Esophagus muscularis mucosa (tissue), 4 donors: ENCODE measurements around the gene DGKD. TPM values are rescaled to one million over a fixed set of nuclear protein-coding genes. Genes with fewer than 3 reads are reported as not detected.

Experiments
- DNase-seq: peaks from one replicate; pipeline ENCODE4 v3.0.0-alpha.2; 2017; ENCODE audit errors: extremely low spot score
- H3K27ac ChIP-seq, 4 donors: fragments of 200-600 bp; sonication (generic); replicated peaks in 1 of 4; 1 replicate in 3 of 4; 2 replicates in 1 of 4; pipeline ENCODE4 v1.5.1; 2016 to 2019; ENCODE audit warnings: mild to moderate bottlenecking in 1 of 4
- H3K27me3 ChIP-seq, 4 donors: fragments of 200-600 bp; sonication (generic); one replicate each; pipeline versions ENCODE4 v1.5.1 to v1.6.0; 2016 to 2019
- H3K36me3 ChIP-seq, 4 donors: fragments of 200-600 bp; sonication (generic); one replicate each; pipeline ENCODE4 v1.5.1; 2016 to 2019
- H3K4me1 ChIP-seq, 4 donors: fragments of 200-600 bp; sonication (generic); one replicate each; pipeline ENCODE4 v1.5.1; 2016 to 2019
- H3K4me3 ChIP-seq, 4 donors: fragments of 200-600 bp; sonication (generic); 1 replicate in 2 of 4; 2 replicates in 2 of 4; pipeline ENCODE4 v1.5.1; 2016 to 2019; ENCODE audit warnings: mild to moderate bottlenecking in 4 of 4, moderate library complexity in 1 of 4
- H3K9me3 ChIP-seq, 4 donors: fragments of 200-600 bp; sonication (generic); 1 replicate in 3 of 4; 2 replicates in 1 of 4; pipeline ENCODE4 v1.5.1; 2016 to 2019
- CTCF ChIP-seq, 3 experiments: fragments of 200-600 bp in 2 of 3; fragments of 450-650 bp in 1 of 3; sonication (generic) in 2 of 3; IDR thresholded peaks; one replicate each; pipeline ENCODE4 v1.5.1; 2017 to 2019; ENCODE audit warnings: antibody characterized with exemption in 3 of 3, mild to moderate bottlenecking in 2 of 3, moderate library complexity in 1 of 3
- EP300 ChIP-seq: sonication (generic); formaldehyde crosslinking; IDR thresholded peaks from one replicate; pipeline ENCODE4 v1.6.1; 2017; ENCODE audit warnings: antibody characterized with exemption
- POLR2A ChIP-seq: fragments of 450-650 bp; IDR thresholded peaks from one replicate; pipeline ENCODE4 v1.6.1; 2017; ENCODE audit warnings: antibody characterized with exemption, moderate library complexity, mild to moderate bottlenecking, low read depth
- POLR2AphosphoS5 ChIP-seq, 2 donors: sonication (generic); formaldehyde crosslinking; IDR thresholded peaks; one replicate each; pipeline ENCODE4 v1.6.1; 2017; ENCODE audit warnings: antibody characterized with exemption in 2 of 2
- WGBS: methylation state at CpG from one replicate; pipeline ENCODE4 v1.1.5; 2018; 5-methylcytosine and 5-hydroxymethylcytosine counted together
- intact Hi-C: fragments of 100-400 bp; cut with DNase I; formaldehyde crosslinking; loops from one replicate; pipeline ENCODE4 v1.15.1; 2023
- total RNA-seq, 4 donors: library from RNA; depleted of rRNA; stranded (reverse); fragments of >200 nt; gene quantifications; one replicate each; pipeline versions ENCODE4 v1.1.0 to v1.2.1, GENCODE V29; 2016

The DGKD gene
- total RNA-seq, 4 donors from 2014 or later: 11.6 to 16.1 (median 13.3) TPM

- intact Hi-C loops: no loop called here
- Histone ChIP-seq H3K36me3 (peaks cover 8 to 73% (median 63%) of the 10 kb centered on the region in 4 donors), H3K27ac (no peak overlapping the region), H3K27me3 (no peaks in the 10 kb centered on the region), H3K4me3 (no peak overlapping the region), H3K9me3 (no peaks in the 10 kb centered on the region), H3K4me1 (peaks cover 0 to 18% (median 0%) of the 10 kb centered on the region in 4 donors)
- 90% methylated on average over 9 of the region's 17 CpGs for WGBS
- TF ChIP-seq POLR2A (no peak), POLR2AphosphoS5 (IDR thresholded peaks at IDR 0.05) (no peak), CTCF (IDR thresholded peaks at IDR 0.05) (no peak), EP300 (no peak)
- no peak for DNase-seq
These were observed 82.6 kb downstream of the DGKD start for GRCh38 chr2:233436691-233437438.

GRCh38 chr2:233437439-233437955, 83.2 kb downstream of the DGKD start:
- H3K9me3 ChIP-seq: no peaks in the 10 kb centered on the region
- H3K4me1 ChIP-seq: peaks cover 0 to 18% (median 0%) of the 10 kb centered on the region in 4 donors
- no peak overlapping the region for H3K4me3 ChIP-seq
- no peak for DNase-seq
- 92% methylated on average over 14 of the region's 14 CpGs for WGBS
- peaks cover 8 to 77% (median 69%) of the 10 kb centered on the region in 4 donors for H3K36me3 ChIP-seq
- H3K27me3 ChIP-seq: no peaks in the 10 kb centered on the region
- intact Hi-C loops: no loop called here
- TF ChIP-seq CTCF (IDR thresholded peaks at IDR 0.05): no peak
- no peak for TF ChIP-seq POLR2AphosphoS5 (IDR thresholded peaks at IDR 0.05)
- TF ChIP-seq EP300: no peak
- TF ChIP-seq POLR2A: no peak
- H3K27ac ChIP-seq: no peak overlapping the region

- TF ChIP-seq CTCF (IDR thresholded peaks at IDR 0.05): no peak
- TF ChIP-seq POLR2A: no peak
- no peak for TF ChIP-seq POLR2AphosphoS5 (IDR thresholded peaks at IDR 0.05)
- no peak for TF ChIP-seq EP300
- Histone ChIP-seq H3K27ac (no peak overlapping the region), H3K27me3 (no peaks in the 10 kb centered on the region), H3K9me3 (no peaks in the 10 kb centered on the region), H3K4me1 (peaks cover under 1 to 16% (median 8%) of the 10 kb centered on the region in 4 donors), H3K4me3 (no peak overlapping the region), H3K36me3 (peaks cover 8 to 83% (median 71%) of the 10 kb centered on the region in 4 donors)
- intact Hi-C loops: no loop called here
- DNase-seq: no peak
- WGBS: 89% methylated on average over 15 of the region's 15 CpGs
These were observed 84.4 kb downstream of the DGKD start for GRCh38 chr2:233438573-233439147.

- peaks cover 6 to 13% (median 13%) of the 10 kb centered on the region in 4 donors for H3K4me1 ChIP-seq
- no peaks in the 10 kb centered on the region for H3K9me3 ChIP-seq
- WGBS: 88% methylated on average over 5 of the region's 9 CpGs
- no peak overlapping the region for H3K4me3 ChIP-seq
- no peaks in the 10 kb centered on the region for H3K27me3 ChIP-seq
- intact Hi-C loops: no loop called here
- no peak for DNase-seq
- TF ChIP-seq EP300 (no peak), POLR2AphosphoS5 (IDR thresholded peaks at IDR 0.05) (no peak), CTCF (IDR thresholded peaks at IDR 0.05) (no peak), POLR2A (no peak)
- H3K36me3 ChIP-seq: peaks cover 8 to 88% (median 72%) of the 10 kb centered on the region in 4 donors
- no peak overlapping the region for H3K27ac ChIP-seq
These were observed 84.9 kb downstream of the DGKD start for GRCh38 chr2:233439191-233439590.
